Measurements from ENCODE around the gene SELENOF.

SELENOF gene

GRCh38 chr1:86829321-86829720 lies 84.6 kb downstream of the SELENOF start:
- Histone ChIP-seq H3K27me3 (ENCODE audit: insufficient read depth, poor library complexity, severe bottlenecking) (no peaks in the 10 kb centered on the region), H3K4me3 (replicated peaks; ENCODE audit: insufficient read depth, low read length) (no peak overlapping the region), H3K27ac (replicated peaks) (no peak overlapping the region)
- TF ChIP-seq POLR2AphosphoS5 (IDR thresholded peaks at IDR 0.05; ENCODE audit: low read depth) (no peak), SPI1 (IDR thresholded peaks at IDR 0.05; ENCODE audit: borderline replicate concordance, low read depth) (no peak), GABPA (IDR thresholded peaks at IDR 0.05; ENCODE audit: low read depth) (no peak), REST (IDR thresholded peaks at IDR 0.05; ENCODE audit: insufficient replicate concordance, low read depth) (no peak)
- TF ChIP-seq, protein P1, sequence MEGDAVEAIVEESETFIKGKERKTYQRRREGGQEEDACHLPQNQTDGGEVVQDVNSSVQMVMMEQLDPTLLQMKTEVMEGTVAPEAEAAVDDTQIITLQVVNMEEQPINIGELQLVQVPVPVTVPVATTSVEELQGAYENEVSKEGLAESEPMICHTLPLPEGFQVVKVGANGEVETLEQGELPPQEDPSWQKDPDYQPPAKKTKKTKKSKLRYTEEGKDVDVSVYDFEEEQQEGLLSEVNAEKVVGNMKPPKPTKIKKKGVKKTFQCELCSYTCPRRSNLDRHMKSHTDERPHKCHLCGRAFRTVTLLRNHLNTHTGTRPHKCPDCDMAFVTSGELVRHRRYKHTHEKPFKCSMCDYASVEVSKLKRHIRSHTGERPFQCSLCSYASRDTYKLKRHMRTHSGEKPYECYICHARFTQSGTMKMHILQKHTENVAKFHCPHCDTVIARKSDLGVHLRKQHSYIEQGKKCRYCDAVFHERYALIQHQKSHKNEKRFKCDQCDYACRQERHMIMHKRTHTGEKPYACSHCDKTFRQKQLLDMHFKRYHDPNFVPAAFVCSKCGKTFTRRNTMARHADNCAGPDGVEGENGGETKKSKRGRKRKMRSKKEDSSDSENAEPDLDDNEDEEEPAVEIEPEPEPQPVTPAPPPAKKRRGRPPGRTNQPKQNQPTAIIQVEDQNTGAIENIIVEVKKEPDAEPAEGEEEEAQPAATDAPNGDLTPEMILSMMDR (IDR thresholded peaks at IDR 0.05; ENCODE audit: insufficient read depth, low read length), result no peak
- DNase-seq (ENCODE audit: low read depth in 1 of 2, low spot score in 1 of 2), result no peak

GRCh38 chr1:86828024-86828423 lies 85.9 kb downstream of the SELENOF start:
- no peak overlapping the region for H3K4me3 ChIP-seq (replicated peaks; ENCODE audit: insufficient read depth, low read length)
- no peak overlapping the region for H3K27ac ChIP-seq (replicated peaks)
- DNase-seq (ENCODE audit: low read depth in 1 of 2, low spot score in 1 of 2), result no peak
- no peak for TF ChIP-seq SPI1 (IDR thresholded peaks at IDR 0.05; ENCODE audit: borderline replicate concordance, low read depth)
- peaks cover 5% of the 10 kb centered on the region for H3K27me3 ChIP-seq (ENCODE audit: insufficient read depth, poor library complexity, severe bottlenecking)

DNA sequence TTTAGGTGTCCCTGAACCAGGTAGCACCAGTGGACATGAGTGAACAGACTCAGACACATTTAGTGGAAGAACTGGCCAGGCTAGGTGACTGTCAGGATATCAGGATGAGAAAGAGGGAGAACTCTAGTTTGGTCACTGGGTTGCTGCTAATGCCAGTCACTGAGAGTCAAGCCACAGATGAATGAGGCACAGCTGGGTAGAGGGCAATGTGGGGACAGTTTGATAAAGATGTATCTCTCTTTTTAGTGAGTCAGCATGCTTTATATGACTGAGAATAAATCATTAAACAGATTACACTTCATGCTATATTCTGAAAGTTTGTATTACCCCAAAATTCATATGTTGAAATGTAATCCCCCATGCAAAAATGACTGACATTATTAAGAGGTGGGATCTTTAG lies 87.1 kb downstream of the SELENOF start:
- TF ChIP-seq SPI1 (IDR thresholded peaks at IDR 0.05; ENCODE audit: borderline replicate concordance, low read depth), result no peak
- TF ChIP-seq POLR2AphosphoS5 (IDR thresholded peaks at IDR 0.05; ENCODE audit: low read depth), result no peak
- TF ChIP-seq, protein P1 (IDR thresholded peaks at IDR 0.05; ENCODE audit: insufficient read depth, low read length), result no peak
- no peak for TF ChIP-seq REST (IDR thresholded peaks at IDR 0.05; ENCODE audit: insufficient replicate concordance, low read depth)
- TF ChIP-seq GABPA (IDR thresholded peaks at IDR 0.05; ENCODE audit: low read depth), result no peak
- H3K27me3 ChIP-seq (ENCODE audit: insufficient read depth, poor library complexity, severe bottlenecking), result peaks cover 5% of the 10 kb centered on the region
- no peak overlapping the region for H3K4me3 ChIP-seq (replicated peaks; ENCODE audit: insufficient read depth, low read length)
- no peak for DNase-seq (ENCODE audit: low read depth in 1 of 2, low spot score in 1 of 2)
- no peak overlapping the region for H3K27ac ChIP-seq (replicated peaks)

GRCh38 chr1:86825319-86825718 lies 88.6 kb downstream of the SELENOF start:
- no peak overlapping the region for H3K27ac ChIP-seq (replicated peaks)
- DNase-seq (ENCODE audit: low read depth in 1 of 2, low spot score in 1 of 2), result no peak
- no peak overlapping the region for H3K4me3 ChIP-seq (replicated peaks; ENCODE audit: insufficient read depth, low read length)
- H3K27me3 ChIP-seq (ENCODE audit: insufficient read depth, poor library complexity, severe bottlenecking), result peaks cover 5% of the 10 kb centered on the region
- no peak for TF ChIP-seq REST (IDR thresholded peaks at IDR 0.05; ENCODE audit: insufficient replicate concordance, low read depth)
- no peak for TF ChIP-seq SPI1 (IDR thresholded peaks at IDR 0.05; ENCODE audit: borderline replicate concordance, low read depth)
- TF ChIP-seq, protein P1 (IDR thresholded peaks at IDR 0.05; ENCODE audit: insufficient read depth, low read length), result no peak
- TF ChIP-seq POLR2AphosphoS5 (IDR thresholded peaks at IDR 0.05; ENCODE audit: low read depth), result no peak
- TF ChIP-seq GABPA (IDR thresholded peaks at IDR 0.05; ENCODE audit: low read depth), result no peak

Data from HL-60 (cell line).